GM12801 (cell line): ENCODE measurements around the gene MNT.

Source experiments
- TF ChIP-seq, protein P1 (sequence below): IDR thresholded peaks from one replicate; pipeline ENCODE4 v1.5.1; 2011; ENCODE audit warnings: control low read depth; ENCODE audit not compliant: insufficient read length; ENCODE audit errors: extremely low read depth

The MNT gene

DNA sequence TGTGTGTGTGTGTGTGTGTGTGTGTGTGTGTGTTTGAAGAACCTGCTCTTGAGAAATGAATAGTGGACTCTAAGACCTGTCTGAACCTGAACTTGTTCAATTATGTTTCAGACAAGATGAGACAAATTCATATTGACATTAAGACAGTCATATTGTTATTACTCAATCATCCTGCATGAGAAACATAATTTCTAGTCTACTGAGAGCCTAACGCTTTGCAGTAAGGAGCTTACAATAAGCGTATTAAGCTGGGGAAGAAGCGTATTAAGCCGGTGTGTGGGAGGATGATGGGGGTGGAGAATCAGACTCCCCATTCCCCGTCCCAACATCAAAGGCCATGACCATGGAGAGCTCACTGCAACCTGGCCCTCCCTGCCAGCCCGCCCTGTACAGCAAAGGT, 22.4 kb upstream of the MNT start:
- TF ChIP-seq, protein P1, sequence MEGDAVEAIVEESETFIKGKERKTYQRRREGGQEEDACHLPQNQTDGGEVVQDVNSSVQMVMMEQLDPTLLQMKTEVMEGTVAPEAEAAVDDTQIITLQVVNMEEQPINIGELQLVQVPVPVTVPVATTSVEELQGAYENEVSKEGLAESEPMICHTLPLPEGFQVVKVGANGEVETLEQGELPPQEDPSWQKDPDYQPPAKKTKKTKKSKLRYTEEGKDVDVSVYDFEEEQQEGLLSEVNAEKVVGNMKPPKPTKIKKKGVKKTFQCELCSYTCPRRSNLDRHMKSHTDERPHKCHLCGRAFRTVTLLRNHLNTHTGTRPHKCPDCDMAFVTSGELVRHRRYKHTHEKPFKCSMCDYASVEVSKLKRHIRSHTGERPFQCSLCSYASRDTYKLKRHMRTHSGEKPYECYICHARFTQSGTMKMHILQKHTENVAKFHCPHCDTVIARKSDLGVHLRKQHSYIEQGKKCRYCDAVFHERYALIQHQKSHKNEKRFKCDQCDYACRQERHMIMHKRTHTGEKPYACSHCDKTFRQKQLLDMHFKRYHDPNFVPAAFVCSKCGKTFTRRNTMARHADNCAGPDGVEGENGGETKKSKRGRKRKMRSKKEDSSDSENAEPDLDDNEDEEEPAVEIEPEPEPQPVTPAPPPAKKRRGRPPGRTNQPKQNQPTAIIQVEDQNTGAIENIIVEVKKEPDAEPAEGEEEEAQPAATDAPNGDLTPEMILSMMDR: no peak

DNA sequence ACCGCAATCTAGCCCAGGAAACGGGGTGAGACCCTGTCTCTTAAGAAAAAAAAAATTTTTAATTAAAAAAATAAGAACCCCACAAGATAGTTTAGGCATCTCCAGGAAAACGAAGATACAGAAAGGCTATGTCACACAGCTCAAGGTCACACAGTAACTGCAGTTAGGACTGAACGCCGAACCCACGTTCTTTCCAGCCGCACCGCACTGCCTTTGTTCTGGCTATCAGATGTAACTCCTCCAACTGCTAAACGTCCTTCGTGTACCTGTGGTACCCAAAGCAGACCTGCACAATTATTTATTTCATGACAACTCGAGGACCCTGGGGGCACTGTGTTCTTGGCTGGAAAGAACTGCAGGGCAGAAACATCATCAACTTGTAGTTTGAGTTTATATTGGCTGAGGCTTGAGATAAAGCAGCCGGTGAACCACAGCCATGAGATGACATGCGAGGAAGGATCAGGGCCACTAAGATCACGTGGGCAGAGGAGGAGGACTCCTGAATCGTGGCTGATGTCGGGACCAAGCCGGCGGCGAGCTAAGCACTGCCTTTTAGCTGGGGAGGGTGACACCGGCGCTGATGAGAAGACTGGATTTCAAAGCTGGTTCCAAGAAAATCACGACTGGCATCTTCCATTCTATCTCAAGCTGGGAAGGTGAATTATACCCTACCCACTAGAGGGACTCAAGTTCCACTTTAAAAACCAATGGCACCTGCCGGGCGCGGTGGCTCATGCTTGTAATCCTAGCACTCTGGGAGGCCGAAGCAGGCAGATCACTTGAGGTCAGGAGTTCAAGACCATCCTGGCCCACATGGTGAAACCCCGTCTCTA, 20.7 kb upstream of the MNT start:
- TF ChIP-seq, protein P1: no peak

DNA sequence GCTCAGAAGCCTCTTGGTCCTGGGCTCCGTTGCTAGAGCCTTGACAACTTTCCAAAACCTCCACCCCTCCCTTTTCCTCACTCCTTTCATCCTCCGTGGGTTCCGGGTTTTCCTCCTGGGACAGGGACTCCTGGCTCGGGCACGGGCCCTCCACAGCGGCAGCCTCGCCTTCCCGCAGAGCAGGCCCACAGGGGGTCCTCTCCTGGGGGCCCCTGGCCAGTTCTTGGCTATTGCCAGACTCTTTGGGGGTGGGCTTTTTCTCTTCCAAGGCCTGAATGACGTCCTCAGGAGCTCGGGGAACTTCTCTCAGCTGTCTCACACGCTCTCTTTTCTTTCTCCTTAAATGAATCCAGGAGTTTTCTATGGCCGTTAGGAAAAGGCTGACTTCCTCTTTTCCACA, 19.3 kb upstream of the MNT start:
- TF ChIP-seq, protein P1: no peak

DNA sequence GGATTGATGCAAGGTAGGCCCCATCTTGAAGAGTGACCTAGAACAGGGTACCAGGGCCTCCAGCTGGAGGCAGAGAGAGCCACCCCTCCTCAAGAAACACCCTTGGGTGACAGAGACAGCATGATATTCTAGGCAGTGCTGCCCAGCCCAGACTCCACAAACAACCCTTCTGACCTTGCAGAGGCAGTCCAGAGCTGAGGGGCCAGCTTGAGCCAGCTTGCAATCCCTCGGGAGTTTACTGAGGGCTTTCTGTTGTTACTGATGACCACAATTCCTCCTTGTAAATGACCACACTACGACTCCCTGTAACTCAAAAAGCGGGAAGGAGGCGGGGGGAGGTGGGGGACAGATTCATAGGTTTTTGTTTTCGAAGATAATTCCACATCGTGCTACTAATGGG, 18.6 kb upstream of the MNT start:
- TF ChIP-seq, protein P1: no peak

DNA sequence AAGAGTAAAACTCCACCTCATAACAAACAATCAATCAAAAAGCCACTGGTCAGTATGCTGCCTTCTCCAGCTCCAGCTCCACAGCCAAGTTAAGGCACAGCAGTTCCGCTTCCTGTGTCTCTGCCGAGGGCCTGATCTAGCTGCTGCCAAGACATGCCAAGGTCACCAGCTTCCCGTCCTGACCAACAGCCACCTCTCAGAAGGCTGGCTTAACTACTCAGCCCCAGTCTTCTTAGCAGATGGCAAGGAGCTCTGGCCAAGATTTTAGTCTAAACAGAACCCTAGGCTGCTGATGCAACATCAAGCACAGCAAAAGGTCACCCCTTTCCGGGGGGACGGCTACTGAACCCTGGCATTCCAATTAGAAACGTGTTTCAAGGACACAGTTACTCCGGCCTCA, 17.7 kb upstream of the MNT start:
- TF ChIP-seq, protein P1: no peak

DNA sequence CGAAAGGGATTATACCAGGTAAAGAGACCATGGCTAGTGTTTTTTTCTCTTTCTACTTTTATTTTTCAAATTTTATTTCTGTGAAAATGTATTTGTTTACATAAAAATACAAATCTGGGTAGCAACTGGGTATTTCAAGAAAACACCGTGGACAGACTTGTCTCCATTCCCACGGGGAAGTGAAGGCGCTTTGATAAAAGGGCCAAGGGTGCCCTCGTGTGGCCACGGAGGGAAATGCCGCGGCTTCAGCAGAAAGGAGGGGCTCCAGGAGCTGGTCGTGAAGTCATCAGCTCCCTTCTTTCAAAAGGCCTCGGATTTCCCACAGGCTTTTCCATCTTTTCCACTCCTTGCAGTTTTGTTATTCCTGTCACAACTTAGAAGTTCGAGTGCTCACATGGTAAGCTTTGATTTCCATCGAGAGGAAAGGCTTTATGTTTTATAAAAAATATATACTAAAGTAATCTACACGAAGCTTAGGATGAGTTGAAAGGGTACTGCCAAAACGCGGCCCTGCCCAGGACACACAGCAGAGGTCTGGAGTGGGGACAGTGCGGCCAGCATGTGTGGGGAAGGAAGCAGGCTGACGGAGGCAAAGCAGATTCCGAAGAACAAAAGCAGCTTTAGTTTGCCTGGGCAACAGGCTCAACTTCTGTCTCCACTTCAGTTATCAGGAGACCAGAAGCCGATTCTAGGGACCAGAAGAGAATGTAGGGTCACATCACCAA, 15.3 kb upstream of the MNT start:
- TF ChIP-seq, protein P1: peak; percentile 44

DNA sequence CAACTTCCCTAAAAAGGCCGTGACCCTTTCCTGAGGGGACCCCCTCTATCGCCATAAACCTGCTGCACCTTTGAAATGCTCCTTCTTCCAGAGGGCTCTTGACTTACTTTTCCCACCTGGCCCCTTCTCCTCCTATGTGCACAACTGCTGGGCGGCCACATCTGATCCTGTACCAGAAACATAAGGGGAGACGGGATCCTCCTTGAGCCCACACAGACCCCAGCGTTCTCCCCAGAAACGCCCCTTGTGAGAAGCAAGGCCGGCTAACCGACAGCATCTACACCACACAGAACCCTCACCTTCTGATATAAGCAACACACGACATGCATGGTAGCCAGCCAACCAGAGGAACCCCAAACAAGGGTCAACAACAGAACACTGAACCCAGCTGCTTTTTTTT, 14.2 kb upstream of the MNT start:
- TF ChIP-seq, protein P1: no peak
